ENCODE data around the gene RAB3B.

- TF ChIP-seq CTCF (IDR thresholded peaks at IDR 0.05; ENCODE audit: low read length) (no peak), EZH2 (IDR thresholded peaks at IDR 0.05; ENCODE audit: borderline replicate concordance, low read length) (no peak)
Measured at GRCh38 chr1:51981555-51981954, 8.9 kb downstream of the RAB3B start.
